Peyer's patch (tissue), 4 donors: ENCODE results near the gene ARHGEF33. TPM values are rescaled to one million over a fixed set of nuclear protein-coding genes. Genes with fewer than 3 reads are reported as not detected.

Source experiments
- DNase-seq, 3 donors: peaks; one replicate each; pipeline ENCODE4 v3.0.0-alpha.2; 2017 to 2019
- H3K27ac ChIP-seq, 4 donors: fragments of 200-600 bp; sonication (generic); one replicate each; pipeline ENCODE4 v1.5.1; 2016 to 2019
- H3K27me3 ChIP-seq, 2 donors: fragments of 200-600 bp; sonication (generic); one replicate each; pipeline ENCODE4 v1.5.1; 2019
- H3K36me3 ChIP-seq, 3 donors: fragments of 200-600 bp; sonication (generic); one replicate each; pipeline ENCODE4 v1.5.1; 2016 to 2019
- H3K4me1 ChIP-seq, 4 donors: fragments of 200-600 bp; sonication (generic); one replicate each; pipeline ENCODE4 v1.5.1; 2016 to 2019
- H3K4me3 ChIP-seq, 4 donors: fragments of 200-600 bp; sonication (generic); 1 replicate in 3 of 4; 2 replicates in 1 of 4; pipeline ENCODE4 v1.5.1; 2016 to 2019; ENCODE audit warnings: mild to moderate bottlenecking in 1 of 4
- H3K9me3 ChIP-seq, 4 donors: fragments of 200-600 bp; sonication (generic); one replicate each; pipeline ENCODE4 v1.5.1; 2016 to 2019; ENCODE audit warnings: mild to moderate bottlenecking in 1 of 4
- CTCF ChIP-seq, 6 experiments: fragments of 450-650 bp in 4 of 6; fragments of 200-600 bp in 2 of 6; sonication (generic) in 1 of 6; IDR thresholded peaks; one replicate each; pipeline ENCODE4 v1.5.1; 2017 to 2019; ENCODE audit warnings: antibody characterized with exemption in 6 of 6, mild to moderate bottlenecking in 3 of 6, moderate library complexity in 1 of 6
- POLR2A ChIP-seq, 2 donors: fragments of 450-650 bp; IDR thresholded peaks; one replicate each; pipeline ENCODE4 v1.5.1; 2017; ENCODE audit warnings: antibody characterized with exemption in 2 of 2, mild to moderate bottlenecking in 2 of 2, moderate library complexity in 2 of 2
- total RNA-seq, 4 donors: library from RNA; depleted of rRNA; stranded (reverse); fragments of >200 nt; gene quantifications; one replicate each; pipeline ENCODE4 v1.1.0, GENCODE V29; 2016

The ARHGEF33 gene
- total RNA-seq, 4 donors from 2014 or later = 0.18 to 1.3 (median 0.28) TPM; not detected in 1

- Histone ChIP-seq H3K36me3 (no peaks in the 10 kb centered on the region), H3K9me3 (no peaks in the 10 kb centered on the region), H3K4me3 (no peak overlapping the region), H3K4me1 (no peaks in the 10 kb centered on the region), H3K27me3 (no peaks in the 10 kb centered on the region), H3K27ac (no peak overlapping the region)
- DNase-seq = no peak
- TF ChIP-seq POLR2A (IDR thresholded peaks at IDR 0.05) = no peak
- TF ChIP-seq CTCF (IDR thresholded peaks at IDR 0.05) = no peak
Measured at GRCh38 chr2:38907743-38908562, 18.3 kb downstream of the ARHGEF33 start.

- DNase-seq = no peak
- Histone ChIP-seq H3K4me1 (no peaks in the 10 kb centered on the region), H3K27ac (no peak overlapping the region), H3K27me3 (no peaks in the 10 kb centered on the region), H3K36me3 (no peaks in the 10 kb centered on the region), H3K9me3 (no peaks in the 10 kb centered on the region), H3K4me3 (no peak overlapping the region)
- TF ChIP-seq CTCF (IDR thresholded peaks at IDR 0.05) (no peak), POLR2A (IDR thresholded peaks at IDR 0.05) (no peak)
Measured at GRCh38 chr2:38909872-38910271, 20.2 kb downstream of the ARHGEF33 start.

- Histone ChIP-seq H3K4me1 (no peaks in the 10 kb centered on the region), H3K27me3 (no peaks in the 10 kb centered on the region), H3K9me3 (no peaks in the 10 kb centered on the region), H3K27ac (no peak overlapping the region), H3K36me3 (no peaks in the 10 kb centered on the region), H3K4me3 (no peak overlapping the region)
- DNase-seq = no peak
- TF ChIP-seq POLR2A (IDR thresholded peaks at IDR 0.05) = no peak
- TF ChIP-seq CTCF (IDR thresholded peaks at IDR 0.05) = no peak
Measured at GRCh38 chr2:38911191-38911590, 21.5 kb downstream of the ARHGEF33 start.

- no peak for DNase-seq
- Histone ChIP-seq H3K4me3 (no peak overlapping the region), H3K27me3 (no peaks in the 10 kb centered on the region), H3K9me3 (no peaks in the 10 kb centered on the region), H3K36me3 (no peaks in the 10 kb centered on the region), H3K27ac (no peak overlapping the region), H3K4me1 (no peaks in the 10 kb centered on the region)
- no peak for TF ChIP-seq CTCF (IDR thresholded peaks at IDR 0.05)
- TF ChIP-seq POLR2A (IDR thresholded peaks at IDR 0.05) = no peak
Measured at GRCh38 chr2:38912619-38913018, 22.9 kb downstream of the ARHGEF33 start.

- Histone ChIP-seq H3K36me3 (no peaks in the 10 kb centered on the region), H3K9me3 (no peaks in the 10 kb centered on the region), H3K4me3 (no peak overlapping the region), H3K27me3 (no peaks in the 10 kb centered on the region), H3K27ac (no peak overlapping the region), H3K4me1 (no peaks in the 10 kb centered on the region)
- no peak for TF ChIP-seq CTCF (IDR thresholded peaks at IDR 0.05)
- no peak for TF ChIP-seq POLR2A (IDR thresholded peaks at IDR 0.05)
- no peak for DNase-seq
Measured at GRCh38 chr2:38922389-38922788, 32.7 kb downstream of the ARHGEF33 start.
